ENCODE measurements around the gene HSPA1B.

DNA sequence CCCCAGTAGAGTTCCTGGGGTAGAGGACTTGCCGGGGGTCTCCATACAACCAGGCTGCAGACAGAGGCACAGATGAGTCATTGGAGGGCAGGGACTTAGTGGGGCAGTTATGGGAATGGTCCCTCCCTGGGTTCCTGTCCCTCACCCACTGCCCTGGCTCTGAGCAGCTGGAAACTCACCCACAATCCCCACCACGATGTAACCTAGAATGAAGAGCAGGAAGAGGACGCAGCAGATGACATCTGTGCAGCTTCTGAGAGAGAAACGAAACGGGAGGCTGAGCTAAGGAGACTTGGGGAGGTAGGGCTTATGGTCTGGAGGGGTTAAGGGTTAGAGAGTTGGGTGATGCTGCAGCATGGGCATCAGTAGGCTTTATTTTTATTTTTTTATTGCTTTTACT is 48.3 kb downstream of the HSPA1B start:
- TF ChIP-seq RAD21 (IDR thresholded peaks at IDR 0.05; ENCODE audit: low read length) (no peak), MAZ (IDR thresholded peaks at IDR 0.05; ENCODE audit: borderline replicate concordance, low read depth, low read length) (no peak), CTCF (conservative IDR thresholded peaks at IDR 0.05; ENCODE audit: low read depth, low read length) (no peak), NFE2L2 (IDR thresholded peaks at IDR 0.05; ENCODE audit: low read depth, low read length) (no peak), MAFK (IDR thresholded peaks at IDR 0.05; ENCODE audit: low read depth, low read length) (no peak), BHLHE40 (IDR thresholded peaks at IDR 0.05; ENCODE audit: low read depth, low read length) (no peak), POLR2A (IDR thresholded peaks at IDR 0.05; ENCODE audit: low read depth, low read length) (no peak), USF2 (IDR thresholded peaks at IDR 0.05; ENCODE audit: low read depth, low read length) (no peak), CEBPB (IDR thresholded peaks at IDR 0.05; ENCODE audit: low read depth, low read length) (no peak)

Measured in IMR-90 (cell line).